NB4 (cell line): ENCODE measurements around the gene PTGFRN.

Source experiments
- DNase-seq: peaks from one replicate; pipeline ENCODE4 v3.0.0; 2010; ENCODE audit warnings: low read depth
- H3K4me3 ChIP-seq: one replicate; pipeline ENCODE4 v1.5.1; 2011; ENCODE audit warnings: mild to moderate bottlenecking, low read depth, low read length, moderate library complexity
- MYC ChIP-seq: IDR thresholded peaks from 2 replicates; pipeline ENCODE4 v1.6.1; 2011; ENCODE audit warnings: low read depth, low read length
- POLR2A ChIP-seq: IDR thresholded peaks from 2 replicates; pipeline ENCODE4 v1.6.1; 2011; ENCODE audit warnings: mild to moderate bottlenecking; ENCODE audit not compliant: insufficient read length; ENCODE audit errors: extremely low read depth
- TF ChIP-seq, protein P1 (sequence below): IDR thresholded peaks from 2 replicates; pipeline ENCODE4 v1.6.1; 2011; ENCODE audit warnings: low read depth, low read length
- TF ChIP-seq, protein P2 (sequence below): IDR thresholded peaks from one replicate; pipeline ENCODE4 v1.5.1; 2012; ENCODE audit warnings: low read depth, low read length

PTGFRN gene

DNA sequence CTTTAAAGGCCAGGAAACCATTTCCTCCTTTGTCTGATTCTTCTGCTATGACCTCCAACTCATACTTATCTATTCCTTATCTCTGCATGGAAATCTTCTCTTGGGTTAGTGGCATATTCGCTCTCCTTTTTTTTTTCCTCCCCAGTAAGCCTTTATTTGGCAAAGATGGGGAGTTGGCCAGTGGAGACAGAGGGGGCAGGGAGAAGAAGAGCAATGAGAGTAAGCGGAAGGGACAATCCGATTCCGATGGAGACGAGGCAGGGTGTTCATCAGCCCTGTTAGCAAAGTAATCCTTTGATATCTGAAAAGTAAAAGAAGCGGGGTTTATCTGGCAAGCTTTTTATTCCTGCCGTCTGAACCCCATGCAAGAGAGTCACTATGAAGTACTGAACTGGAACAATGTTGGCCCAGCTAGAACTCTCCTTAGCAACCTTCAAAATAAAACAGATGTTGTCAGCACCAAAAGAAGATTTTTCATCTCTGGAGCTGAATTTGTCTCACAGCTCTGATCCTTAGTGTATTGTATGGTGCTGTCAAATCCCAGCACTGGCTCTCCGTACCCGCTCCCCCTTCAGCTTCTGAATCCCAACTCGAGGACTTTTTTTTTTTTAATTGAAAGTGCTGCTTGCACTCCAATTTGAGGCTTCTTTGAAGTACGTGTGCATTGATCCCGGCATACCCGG lies 40.9 kb downstream of the PTGFRN start:
- TF ChIP-seq, protein P1, sequence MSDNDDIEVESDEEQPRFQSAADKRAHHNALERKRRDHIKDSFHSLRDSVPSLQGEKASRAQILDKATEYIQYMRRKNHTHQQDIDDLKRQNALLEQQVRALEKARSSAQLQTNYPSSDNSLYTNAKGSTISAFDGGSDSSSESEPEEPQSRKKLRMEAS, result no peak
- TF ChIP-seq, protein P2, sequence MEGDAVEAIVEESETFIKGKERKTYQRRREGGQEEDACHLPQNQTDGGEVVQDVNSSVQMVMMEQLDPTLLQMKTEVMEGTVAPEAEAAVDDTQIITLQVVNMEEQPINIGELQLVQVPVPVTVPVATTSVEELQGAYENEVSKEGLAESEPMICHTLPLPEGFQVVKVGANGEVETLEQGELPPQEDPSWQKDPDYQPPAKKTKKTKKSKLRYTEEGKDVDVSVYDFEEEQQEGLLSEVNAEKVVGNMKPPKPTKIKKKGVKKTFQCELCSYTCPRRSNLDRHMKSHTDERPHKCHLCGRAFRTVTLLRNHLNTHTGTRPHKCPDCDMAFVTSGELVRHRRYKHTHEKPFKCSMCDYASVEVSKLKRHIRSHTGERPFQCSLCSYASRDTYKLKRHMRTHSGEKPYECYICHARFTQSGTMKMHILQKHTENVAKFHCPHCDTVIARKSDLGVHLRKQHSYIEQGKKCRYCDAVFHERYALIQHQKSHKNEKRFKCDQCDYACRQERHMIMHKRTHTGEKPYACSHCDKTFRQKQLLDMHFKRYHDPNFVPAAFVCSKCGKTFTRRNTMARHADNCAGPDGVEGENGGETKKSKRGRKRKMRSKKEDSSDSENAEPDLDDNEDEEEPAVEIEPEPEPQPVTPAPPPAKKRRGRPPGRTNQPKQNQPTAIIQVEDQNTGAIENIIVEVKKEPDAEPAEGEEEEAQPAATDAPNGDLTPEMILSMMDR, result no peak
- TF ChIP-seq POLR2A, result no peak
- TF ChIP-seq MYC, result no peak

DNA sequence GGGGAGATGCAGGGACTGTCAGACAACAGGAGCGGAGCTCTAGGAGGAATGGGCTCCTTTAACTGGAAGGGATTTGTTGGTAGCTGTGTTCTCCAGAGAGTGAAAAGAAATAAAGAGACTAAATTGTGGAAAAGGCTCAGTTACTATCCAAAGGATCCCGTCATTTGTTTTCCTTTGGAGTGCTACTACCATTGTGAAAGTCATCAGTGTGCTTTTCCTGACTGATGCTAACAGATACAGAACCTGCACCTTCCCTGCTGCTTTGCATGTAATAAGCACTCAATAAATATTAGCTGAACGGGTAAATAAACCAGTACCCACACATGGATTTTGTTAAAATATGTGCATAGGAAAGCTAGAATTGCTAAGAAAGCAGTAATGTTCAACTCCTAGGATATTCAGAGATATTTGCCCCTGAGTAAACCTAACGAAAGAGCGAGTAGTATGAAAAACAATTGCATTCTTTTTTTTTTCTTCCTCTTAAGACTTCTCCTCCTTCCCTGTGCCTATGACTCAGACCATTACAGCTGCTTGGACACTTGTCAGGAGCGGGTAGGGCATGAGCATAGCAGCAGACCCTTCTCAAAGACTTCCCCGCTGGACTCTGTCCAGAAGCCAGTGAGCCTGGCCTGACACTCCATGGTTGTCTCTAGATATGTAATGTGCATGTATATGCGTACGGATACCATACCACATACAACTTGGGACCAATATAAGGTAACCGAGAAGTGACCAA lies 41.7 kb downstream of the PTGFRN start:
- no peak for DNase-seq
- TF ChIP-seq, protein P1, result no peak
- TF ChIP-seq MYC, result no peak
- H3K4me3 ChIP-seq, result no peak overlapping the region

More for the DNA sequence above, 40.9 kb downstream of the PTGFRN start:
- no peak overlapping the region for H3K4me3 ChIP-seq
- no peak for DNase-seq

DNA sequence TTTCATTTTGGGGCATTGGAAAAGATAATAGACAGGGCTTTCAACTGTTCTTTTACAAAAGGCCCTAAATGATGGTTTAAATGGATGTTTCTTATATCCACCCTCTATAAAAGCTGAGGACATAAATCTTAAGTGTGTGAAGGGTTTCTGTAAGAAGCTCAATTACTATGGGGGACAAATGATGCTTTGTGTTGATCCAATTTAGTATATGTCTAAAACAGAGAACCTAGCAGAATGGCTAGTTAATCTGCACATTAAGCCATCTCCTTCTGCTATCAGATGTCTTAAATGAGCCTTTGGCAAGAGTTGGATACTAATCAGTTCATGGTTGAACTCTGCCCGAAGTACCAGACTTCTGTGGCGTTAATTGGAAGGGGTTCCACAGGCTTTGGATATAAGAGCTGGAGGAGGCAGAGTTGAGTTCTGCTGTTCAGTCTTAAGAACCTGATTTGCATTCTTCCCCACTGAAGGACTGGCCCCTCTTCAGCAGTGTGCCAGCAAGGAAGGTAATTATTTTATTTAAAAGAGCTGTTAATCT lies 43.1 kb downstream of the PTGFRN start:
- no peak overlapping the region for H3K4me3 ChIP-seq
- no peak for TF ChIP-seq POLR2A
- TF ChIP-seq, protein P2, result no peak
- TF ChIP-seq, protein P1, result no peak
- TF ChIP-seq MYC, result no peak
- no peak for DNase-seq

DNA sequence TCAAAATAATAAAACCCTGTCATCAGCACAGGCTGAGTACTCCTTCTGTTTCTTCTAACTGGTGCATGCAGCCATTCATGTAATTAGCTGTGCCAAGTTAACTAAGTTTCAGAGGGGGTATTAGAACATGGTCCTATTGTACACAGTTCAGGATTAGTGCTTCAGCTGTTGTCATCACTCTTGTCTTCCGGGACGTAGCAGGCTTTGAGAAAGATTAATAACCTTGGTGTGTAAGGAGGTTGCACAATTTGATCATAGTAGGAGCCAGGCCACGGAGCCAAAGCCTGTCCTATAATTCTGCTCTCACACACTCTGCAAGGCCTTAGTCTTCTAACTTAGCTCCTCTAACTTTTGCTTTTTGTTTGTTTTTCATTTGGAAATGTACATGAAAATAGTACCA lies 44.7 kb downstream of the PTGFRN start:
- TF ChIP-seq POLR2A (no peak), MYC (no peak)
- TF ChIP-seq, protein P2, result no peak
- TF ChIP-seq, protein P1, result no peak
- no peak overlapping the region for H3K4me3 ChIP-seq
- no peak for DNase-seq

DNA sequence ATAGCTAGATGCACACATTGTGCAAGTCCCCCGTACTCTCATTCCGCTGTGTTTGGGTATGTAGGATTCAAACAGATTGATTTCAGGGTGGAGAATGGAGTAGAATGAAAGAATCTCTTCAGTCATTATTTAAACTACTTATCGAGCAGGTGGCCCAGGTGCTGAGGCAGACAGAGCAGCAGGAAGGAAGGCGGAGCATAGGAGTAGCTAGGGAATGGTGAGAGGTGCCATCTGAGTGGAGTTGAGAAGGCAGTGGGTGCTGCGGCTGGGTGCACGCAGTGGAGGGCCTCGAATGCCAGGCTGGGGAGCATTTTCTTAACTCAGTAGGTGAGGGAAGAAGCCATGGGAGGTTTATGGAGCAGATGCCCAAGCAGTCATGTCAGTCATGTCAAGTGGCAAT lies 46.7 kb downstream of the PTGFRN start:
- TF ChIP-seq, protein P2, result no peak
- TF ChIP-seq MYC (no peak), POLR2A (no peak)
- TF ChIP-seq, protein P1, result no peak
- no peak for DNase-seq
- H3K4me3 ChIP-seq, result no peak overlapping the region

DNA sequence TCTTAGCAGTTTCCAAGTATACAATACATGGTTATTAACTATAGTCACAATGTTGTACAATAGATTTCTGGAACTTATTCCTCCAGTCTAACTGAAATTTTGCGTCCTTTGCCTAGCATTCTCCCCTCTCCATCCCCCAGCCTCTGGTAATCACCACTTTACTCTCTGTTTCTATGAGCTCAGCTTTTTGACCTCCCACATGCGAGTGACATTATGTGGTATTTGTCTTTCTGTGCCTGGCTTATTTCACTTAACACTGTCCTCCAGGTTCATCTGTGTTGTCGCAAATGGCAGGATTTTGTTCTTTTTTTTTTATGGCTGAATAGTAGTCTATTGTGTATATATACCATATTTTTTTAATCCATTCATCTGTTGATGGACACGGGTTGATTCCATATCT lies 47.9 kb downstream of the PTGFRN start:
- no peak overlapping the region for H3K4me3 ChIP-seq
- DNase-seq, result no peak
- TF ChIP-seq, protein P1, result no peak
- TF ChIP-seq MYC (no peak), POLR2A (no peak)
- TF ChIP-seq, protein P2, result no peak
